Right lobe of liver (tissue), 6 donors: ENCODE data around the gene CBFA2T2. TPM values are rescaled to one million over a fixed set of nuclear protein-coding genes. Genes with fewer than 3 reads are reported as not detected.

Experiments used
- ATAC-seq, 4 donors: fragments of 200-7000 bp; cut with Tn5 transposase; one replicate each; pipeline ENCODE4 v1.9.1; 2020; ENCODE audit warnings: mild to moderate bottlenecking in 4 of 4, moderate library complexity in 4 of 4
- DNase-seq, 3 donors: peaks; one replicate each; pipeline ENCODE4 v3.0.0-alpha.2; 2020
- H3K27ac ChIP-seq, 3 donors: fragments of 200-600 bp; one replicate each; pipeline ENCODE4 v1.8.0; 2022
- H3K27me3 ChIP-seq, 2 donors: fragments of 200-600 bp; one replicate each; pipeline ENCODE4 v1.8.0; 2022
- H3K36me3 ChIP-seq, 4 donors: fragments of 200-600 bp; sonication (generic) in 1 of 4; one replicate each; pipeline versions ENCODE4 v1.5.1 to v1.8.0; 2017 to 2022; ENCODE audit warnings: control low read depth in 1 of 4
- H3K4me1 ChIP-seq, 4 donors: fragments of 200-600 bp; sonication (generic) in 1 of 4; one replicate each; pipeline versions ENCODE4 v1.5.1 to v1.8.0; 2017 to 2022; ENCODE audit warnings: control low read depth in 1 of 4
- H3K4me3 ChIP-seq, 3 donors: fragments of 200-600 bp; one replicate each; pipeline ENCODE4 v1.8.0; 2022
- H3K9me3 ChIP-seq, 4 donors: fragments of 200-600 bp; sonication (generic) in 1 of 4; one replicate each; pipeline versions ENCODE4 v1.5.1 to v1.8.0; 2017 to 2022; ENCODE audit warnings: control low read depth in 1 of 4
- POLR2A ChIP-seq: fragments of 450-650 bp; IDR thresholded peaks from one replicate; pipeline ENCODE4 v1.6.1; 2017; ENCODE audit warnings: antibody characterized with exemption, mild to moderate bottlenecking
- WGBS: methylation state at CpG from one replicate; pipeline ENCODE4 v1.1.6; 2018; ENCODE audit warnings: low coverage, low lambda C conversion rate; ENCODE audit not compliant: insufficient coverage; ENCODE audit errors: missing lambda C conversion rate; 5-methylcytosine and 5-hydroxymethylcytosine counted together
- intact Hi-C, 2 donors: fragments of 100-400 bp; cut with DNase I; formaldehyde crosslinking; loops; one replicate each; pipeline versions ENCODE4 v1.11.2 to v1.14.1; 2022
- total RNA-seq, 6 experiments: library from RNA; depleted of rRNA in 2 of 6; stranded (reverse); fragments of >200 nt in 2 of 6; fragmentation: NEBNext Ultra II Directional in 3 of 6; extraction: Animal tissue kit (Norgen Biotek cat#: 25700) in 3 of 6; gene quantifications; one replicate each; pipeline versions ENCODE4 v1.1.0 to v1.2.4, GENCODE V29; 2016 to 2023
- TF ChIP-seq, protein P1 (sequence below), 4 donors: fragments of 200-600 bp in 3 of 4; fragments of 450-650 bp in 1 of 4; IDR thresholded peaks; one replicate each; pipeline versions ENCODE4 v1.5.1 to v1.8.0; 2016 to 2022; ENCODE audit warnings: antibody characterized with exemption in 4 of 4, mild to moderate bottlenecking in 2 of 4
- donor health status: DM: no; HTN: yes; CAD: no.
- donor health status: DM: no; HTN: no; CAD: no.
- donor health status: DM: no; HTN: no; CAD: no.
- donor health status: DM: no; HTN: yes; CAD: no.
- donor health status: DM: no; HTN: yes; CAD: no.

CBFA2T2 gene
- total RNA-seq, 6 experiments from 2014 or later: 4.5 to 7.3 (median 5.6) TPM

DNA sequence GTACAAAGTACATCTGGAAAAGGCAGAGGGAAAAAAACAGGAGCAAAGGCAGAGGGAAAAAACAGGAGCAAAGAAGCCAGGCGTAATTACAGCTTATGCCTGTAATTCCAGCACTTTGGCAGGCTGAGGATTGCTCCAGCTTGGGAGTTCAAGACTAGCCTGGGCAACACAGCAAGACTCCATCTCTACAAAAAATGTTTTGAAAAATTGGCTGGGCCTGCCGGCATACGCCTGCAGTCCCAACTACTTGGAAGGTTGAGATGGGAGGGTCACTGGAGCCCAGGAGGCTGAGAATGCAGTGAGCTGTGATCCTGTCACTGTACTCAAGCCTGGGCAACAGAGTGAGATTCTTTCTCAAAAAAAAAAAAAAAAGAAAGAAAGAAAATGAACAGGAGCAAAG is 19.0 kb upstream of the CBFA2T2 start:
- H3K9me3 ChIP-seq: no peaks in the 10 kb centered on the region
- no peak overlapping the region for H3K27ac ChIP-seq
- H3K27me3 ChIP-seq: no peaks in the 10 kb centered on the region
- no peak overlapping the region for H3K4me3 ChIP-seq
- peaks cover 0 to 7% (median 0%) of the 10 kb centered on the region in 4 donors for H3K4me1 ChIP-seq
- WGBS: 85% methylated on average over 3 of the region's 3 CpGs
- H3K36me3 ChIP-seq: no peaks in the 10 kb centered on the region
- ATAC-seq (no peak), DNase-seq (no peak)
- TF ChIP-seq, protein P1, sequence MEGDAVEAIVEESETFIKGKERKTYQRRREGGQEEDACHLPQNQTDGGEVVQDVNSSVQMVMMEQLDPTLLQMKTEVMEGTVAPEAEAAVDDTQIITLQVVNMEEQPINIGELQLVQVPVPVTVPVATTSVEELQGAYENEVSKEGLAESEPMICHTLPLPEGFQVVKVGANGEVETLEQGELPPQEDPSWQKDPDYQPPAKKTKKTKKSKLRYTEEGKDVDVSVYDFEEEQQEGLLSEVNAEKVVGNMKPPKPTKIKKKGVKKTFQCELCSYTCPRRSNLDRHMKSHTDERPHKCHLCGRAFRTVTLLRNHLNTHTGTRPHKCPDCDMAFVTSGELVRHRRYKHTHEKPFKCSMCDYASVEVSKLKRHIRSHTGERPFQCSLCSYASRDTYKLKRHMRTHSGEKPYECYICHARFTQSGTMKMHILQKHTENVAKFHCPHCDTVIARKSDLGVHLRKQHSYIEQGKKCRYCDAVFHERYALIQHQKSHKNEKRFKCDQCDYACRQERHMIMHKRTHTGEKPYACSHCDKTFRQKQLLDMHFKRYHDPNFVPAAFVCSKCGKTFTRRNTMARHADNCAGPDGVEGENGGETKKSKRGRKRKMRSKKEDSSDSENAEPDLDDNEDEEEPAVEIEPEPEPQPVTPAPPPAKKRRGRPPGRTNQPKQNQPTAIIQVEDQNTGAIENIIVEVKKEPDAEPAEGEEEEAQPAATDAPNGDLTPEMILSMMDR (IDR thresholded peaks at IDR 0.05): no peak
- no peak for TF ChIP-seq POLR2A
- intact Hi-C loops: no loop called here

DNA sequence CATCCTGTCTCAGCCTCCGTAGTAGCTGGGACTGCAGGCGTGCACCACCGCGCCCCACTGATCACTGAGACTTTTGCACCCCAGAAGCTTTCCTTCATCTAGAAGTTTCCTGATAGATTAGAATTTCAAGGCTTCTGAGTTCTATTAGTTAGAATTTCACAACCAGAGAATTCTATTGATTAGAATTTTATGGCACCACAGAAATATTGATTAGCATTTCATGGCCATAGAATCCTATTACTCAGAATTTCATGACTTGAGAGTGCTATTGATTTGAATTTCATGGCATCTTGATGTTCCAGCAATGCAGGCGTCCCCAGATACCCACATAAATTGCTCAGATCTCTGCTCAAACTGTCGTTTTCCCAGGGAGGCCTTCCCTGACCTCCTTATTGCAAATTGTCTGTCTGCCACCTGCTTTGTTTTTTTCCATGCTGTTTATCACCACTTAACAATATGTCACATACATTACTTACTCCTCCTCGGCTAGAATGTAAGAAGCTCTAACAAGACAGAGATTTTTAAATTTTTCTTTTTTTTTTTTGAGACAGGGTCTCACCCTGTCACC is 16.9 kb upstream of the CBFA2T2 start:
- intact Hi-C loops: no loop called here
- DNase-seq (no peak), ATAC-seq (no peak)
- TF ChIP-seq POLR2A: no peak
- TF ChIP-seq, protein P1 (IDR thresholded peaks at IDR 0.05): no peak
- 49% methylated on average over 3 of the region's 7 CpGs for WGBS
- Histone ChIP-seq H3K4me1 (peaks cover 0 to 7% (median 0%) of the 10 kb centered on the region in 4 donors), H3K36me3 (no peaks in the 10 kb centered on the region), H3K4me3 (no peak overlapping the region), H3K27me3 (no peaks in the 10 kb centered on the region), H3K9me3 (no peaks in the 10 kb centered on the region), H3K27ac (no peak overlapping the region)

DNA sequence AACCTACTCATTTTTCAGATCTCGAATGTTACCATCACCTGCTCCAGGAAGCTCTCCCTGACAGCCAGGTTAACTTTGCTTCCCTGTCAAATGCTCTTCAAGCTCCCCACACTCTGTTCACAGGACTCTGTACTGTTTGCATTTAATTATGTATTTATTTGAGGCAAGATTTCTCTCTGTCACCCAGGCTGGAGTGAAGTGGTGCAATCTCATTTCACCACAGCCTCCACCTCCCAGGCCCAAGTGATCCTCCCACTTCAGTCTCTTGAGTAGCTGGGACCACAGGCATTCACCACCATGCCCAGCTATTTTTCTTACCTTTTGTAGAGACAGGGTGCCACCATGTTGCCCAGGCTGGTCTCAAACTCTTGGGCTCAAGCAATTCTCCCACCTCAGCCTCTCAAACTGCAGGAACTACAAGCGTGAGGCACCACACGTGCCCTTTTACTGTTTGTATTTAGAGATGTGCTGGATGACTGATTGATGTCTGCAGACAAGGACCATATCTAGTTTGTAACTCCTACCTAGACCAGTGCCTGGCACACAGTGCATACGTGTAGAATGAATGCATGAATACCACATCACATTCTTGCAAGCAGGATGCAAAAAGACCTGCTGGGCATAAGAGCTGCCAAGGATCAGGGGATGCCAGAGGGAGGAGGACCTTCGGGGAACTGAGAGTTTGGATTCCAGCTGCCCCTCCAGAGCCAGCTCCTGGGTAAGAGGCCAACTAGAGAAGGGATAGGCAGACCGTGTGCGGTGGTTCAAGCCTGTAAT is 15.6 kb upstream of the CBFA2T2 start:
- H3K36me3 ChIP-seq: no peaks in the 10 kb centered on the region
- DNase-seq: no peak
- peak in 2 of 4 donors; percentile 18 to 67 for ATAC-seq

GRCh38 chr20:33474963-33475362 is 14.9 kb upstream of the CBFA2T2 start:
- Histone ChIP-seq H3K4me1 (peaks cover 0 to 7% (median 0%) of the 10 kb centered on the region in 4 donors), H3K4me3 (no peak overlapping the region), H3K36me3 (no peaks in the 10 kb centered on the region), H3K9me3 (no peaks in the 10 kb centered on the region), H3K27me3 (no peaks in the 10 kb centered on the region), H3K27ac (no peak overlapping the region)
- ATAC-seq (no peak), DNase-seq (no peak)
- 85% methylated on average over 11 of the region's 11 CpGs for WGBS
- no peak for TF ChIP-seq POLR2A
- TF ChIP-seq, protein P1 (IDR thresholded peaks at IDR 0.05): no peak
- intact Hi-C loops: no loop called here

More for the DNA sequence above, 15.6 kb upstream of the CBFA2T2 start:
- H3K27me3 ChIP-seq: no peaks in the 10 kb centered on the region
- intact Hi-C loops: no loop called here
- H3K4me3 ChIP-seq: no peak overlapping the region
- TF ChIP-seq, protein P1 (IDR thresholded peaks at IDR 0.05): no peak
- no peak for TF ChIP-seq POLR2A
- H3K4me1 ChIP-seq: peaks cover 0 to 7% (median 0%) of the 10 kb centered on the region in 4 donors
- 79% methylated on average over 6 of the region's 7 CpGs for WGBS
- no peaks in the 10 kb centered on the region for H3K9me3 ChIP-seq
- H3K27ac ChIP-seq: no peak overlapping the region
